ENCODE measurements around the gene FGF1.

DNA sequence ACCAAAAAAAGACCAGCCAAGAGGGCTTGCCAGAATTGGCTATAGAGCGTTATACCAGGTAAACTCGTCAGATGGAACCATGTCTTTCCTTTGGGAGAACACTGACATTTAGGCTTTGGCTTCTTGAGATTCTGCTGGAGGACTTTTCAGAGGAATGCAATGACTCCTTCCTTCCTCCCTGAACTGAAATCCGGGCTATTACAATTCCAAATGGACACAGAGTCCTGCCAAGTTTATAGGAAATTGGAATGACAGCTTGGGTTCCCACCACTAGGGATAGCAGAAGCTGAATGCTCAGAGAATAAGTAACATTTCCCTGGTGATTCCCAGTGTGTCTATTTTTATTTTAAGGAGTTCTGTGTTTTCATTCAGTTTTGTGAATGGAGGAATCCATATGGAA lies 143.0 kb downstream of the FGF1 start:
- TF ChIP-seq POLR2A (IDR thresholded peaks at IDR 0.05; ENCODE audit: low read depth, low read length) (peak; percentile 23), MYC (IDR thresholded peaks at IDR 0.05; ENCODE audit: low read depth, low read length) (no peak), POLR2AphosphoS5 (IDR thresholded peaks at IDR 0.05; ENCODE audit: insufficient read depth, low read depth, low read length) (peak; percentile 39), EZH2 (IDR thresholded peaks at IDR 0.05; ENCODE audit: borderline replicate concordance, low read depth, low read length, severe bottlenecking) (no peak), JUN (IDR thresholded peaks at IDR 0.05; ENCODE audit: borderline replicate concordance, insufficient read depth, insufficient read length, low read depth) (peak; percentile 36)
- TF ChIP-seq, protein P1, sequence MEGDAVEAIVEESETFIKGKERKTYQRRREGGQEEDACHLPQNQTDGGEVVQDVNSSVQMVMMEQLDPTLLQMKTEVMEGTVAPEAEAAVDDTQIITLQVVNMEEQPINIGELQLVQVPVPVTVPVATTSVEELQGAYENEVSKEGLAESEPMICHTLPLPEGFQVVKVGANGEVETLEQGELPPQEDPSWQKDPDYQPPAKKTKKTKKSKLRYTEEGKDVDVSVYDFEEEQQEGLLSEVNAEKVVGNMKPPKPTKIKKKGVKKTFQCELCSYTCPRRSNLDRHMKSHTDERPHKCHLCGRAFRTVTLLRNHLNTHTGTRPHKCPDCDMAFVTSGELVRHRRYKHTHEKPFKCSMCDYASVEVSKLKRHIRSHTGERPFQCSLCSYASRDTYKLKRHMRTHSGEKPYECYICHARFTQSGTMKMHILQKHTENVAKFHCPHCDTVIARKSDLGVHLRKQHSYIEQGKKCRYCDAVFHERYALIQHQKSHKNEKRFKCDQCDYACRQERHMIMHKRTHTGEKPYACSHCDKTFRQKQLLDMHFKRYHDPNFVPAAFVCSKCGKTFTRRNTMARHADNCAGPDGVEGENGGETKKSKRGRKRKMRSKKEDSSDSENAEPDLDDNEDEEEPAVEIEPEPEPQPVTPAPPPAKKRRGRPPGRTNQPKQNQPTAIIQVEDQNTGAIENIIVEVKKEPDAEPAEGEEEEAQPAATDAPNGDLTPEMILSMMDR (IDR thresholded peaks at IDR 0.05; ENCODE audit: extremely low read depth in 1 of 2, insufficient read depth in 1 of 2, low read depth in 1 of 2, low read length in 2 of 2): peak; percentile 19 to 35

Data from endothelial cell of umbilical vein (primary cell).